Naive thymus-derived CD8-positive, alpha-beta T cell (primary cell): ENCODE results near the gene ARHGEF38. TPM values are rescaled to one million over a fixed set of nuclear protein-coding genes. Genes with fewer than 3 reads are reported as not detected.

ENCODE experiments used
- ATAC-seq, 2 donors: fragments of 150-1000 bp; cut with Tn5 transposase in 1 of 2; sonication (Bioruptor Pico), chemical (Tn5 transposase) in 1 of 2; 1 replicate in 1 of 2; 2 replicates in 1 of 2; pipeline ENCODE4 v1.10.0; 2021; ENCODE audit warnings: mild to moderate bottlenecking in 2 of 2, moderate library complexity in 2 of 2
- POLR2A ChIA-PET: fragments of 350-600 bp; sonication (Branson Sonifier 250); formaldehyde crosslinking; loops from one replicate; lab custom pipeline; 2021; ENCODE audit warnings: antibody characterized with exemption; lab: Charles Lee
- DNase-seq, 10 donors: peaks; one replicate each; pipeline versions ENCODE4 v3.0.0 to v3.0.0-alpha.2; 2020 to 2022
- H3K27ac Mint-ChIP-seq, 10 donors: one replicate each; pipeline ENCODE4 v1.8.0; 2020 to 2022; ENCODE audit warnings: mild to moderate bottlenecking in 10 of 10, mixed read lengths in 10 of 10, moderate library complexity in 4 of 10, inconsistent platforms in 1 of 10
- H3K27me3 Mint-ChIP-seq, 5 donors: one replicate each; pipeline ENCODE4 v1.8.0; 2021 to 2022; ENCODE audit warnings: mixed read lengths in 5 of 5
- H3K36me3 Mint-ChIP-seq, 3 donors: one replicate each; pipeline ENCODE4 v1.8.0; 2020 to 2022; ENCODE audit warnings: mixed read lengths in 3 of 3, mild to moderate bottlenecking in 2 of 3, inconsistent platforms in 1 of 3
- H3K4me1 Mint-ChIP-seq, 4 donors: one replicate each; pipeline ENCODE4 v1.8.0; 2021 to 2022; ENCODE audit warnings: mixed read lengths in 4 of 4
- H3K4me3 Mint-ChIP-seq, 10 donors: one replicate each; pipeline ENCODE4 v1.8.0; 2020 to 2022; ENCODE audit warnings: mild to moderate bottlenecking in 10 of 10, mixed read lengths in 10 of 10, moderate library complexity in 6 of 10, inconsistent platforms in 1 of 10
- H3K9me3 Mint-ChIP-seq, 9 donors: one replicate each; pipeline ENCODE4 v1.8.0; 2020 to 2022; ENCODE audit warnings: mixed read lengths in 9 of 9, mild to moderate bottlenecking in 3 of 9, inconsistent platforms in 1 of 9, moderate library complexity in 1 of 9
- polyA plus RNA-seq, 3 donors: library from polyadenylated mRNA; unstranded; fragments of 300-500 nt; fragmentation: Illumina TruSeq; gene quantifications; one replicate each; pipeline ENCODE4 v1.2.3, GENCODE V29; 2021
- total RNA-seq, 8 experiments: library from RNA in 2 of 8; stranded (reverse) in 2 of 8; gene quantifications; one replicate each; pipeline ENCODE4 v1.2.3 and lab custom pipeline; 2021 to 2026

Gene ARHGEF38
- total and polyA plus RNA-seq, 5 experiments from 2014 or later, result not detected

GRCh38 chr4:105569057-105569865 is 16.8 kb downstream of the ARHGEF38 start:
- POLR2A ChIA-PET, result no interaction called here
- no peak for ATAC-seq

GRCh38 chr4:105569866-105570236 is 17.4 kb downstream of the ARHGEF38 start:
- POLR2A ChIA-PET, result no interaction called here
- Mint-ChIP-seq H3K4me3 (no peak overlapping the region), H3K27me3 (peaks cover 0 to 11% (median 1%) of the 10 kb centered on the region in 5 donors), H3K4me1 (no peaks in the 10 kb centered on the region), H3K9me3 (peaks cover 0 to 3% (median 0%) of the 10 kb centered on the region in 9 donors), H3K27ac (no peak overlapping the region), H3K36me3 (no peaks in the 10 kb centered on the region)
- DNase-seq (no peak), ATAC-seq (no peak)

More at GRCh38 chr4:105569057-105569865, 16.8 kb downstream of the ARHGEF38 start:
- Mint-ChIP-seq H3K27ac (no peak overlapping the region), H3K27me3 (peaks cover 0 to 11% (median 1%) of the 10 kb centered on the region in 5 donors), H3K4me1 (no peaks in the 10 kb centered on the region), H3K9me3 (peaks cover 0 to 3% (median 0%) of the 10 kb centered on the region in 9 donors), H3K4me3 (no peak overlapping the region), H3K36me3 (no peaks in the 10 kb centered on the region)
- DNase-seq, result no peak

DNA sequence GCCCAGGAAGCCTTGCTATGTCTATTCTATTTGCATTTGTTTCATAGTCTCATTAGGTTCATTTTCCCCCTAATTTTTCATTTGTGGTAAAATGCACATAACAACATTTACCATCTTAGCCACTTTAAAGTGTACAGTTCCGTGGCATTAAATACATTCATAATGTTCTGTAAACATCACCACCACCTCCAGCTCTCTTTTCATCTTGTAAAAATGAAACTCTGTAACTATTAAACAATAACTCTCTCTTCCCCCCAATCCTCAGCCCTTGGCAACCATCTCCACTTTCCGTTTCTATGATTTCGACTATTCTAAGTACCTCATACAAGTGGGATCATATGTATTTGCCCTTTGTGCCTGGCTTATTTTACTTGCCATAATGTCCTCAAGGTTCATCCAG is 19.9 kb downstream of the ARHGEF38 start:
- Mint-ChIP-seq H3K36me3 (no peaks in the 10 kb centered on the region), H3K4me3 (no peak overlapping the region), H3K27me3 (peaks cover 2 to 17% (median 5%) of the 10 kb centered on the region in 5 donors), H3K4me1 (no peaks in the 10 kb centered on the region), H3K9me3 (peaks cover 0 to 3% (median 0%) of the 10 kb centered on the region in 9 donors), H3K27ac (no peak overlapping the region)
- DNase-seq (no peak), ATAC-seq (no peak)
- POLR2A ChIA-PET, result no interaction called here

DNA sequence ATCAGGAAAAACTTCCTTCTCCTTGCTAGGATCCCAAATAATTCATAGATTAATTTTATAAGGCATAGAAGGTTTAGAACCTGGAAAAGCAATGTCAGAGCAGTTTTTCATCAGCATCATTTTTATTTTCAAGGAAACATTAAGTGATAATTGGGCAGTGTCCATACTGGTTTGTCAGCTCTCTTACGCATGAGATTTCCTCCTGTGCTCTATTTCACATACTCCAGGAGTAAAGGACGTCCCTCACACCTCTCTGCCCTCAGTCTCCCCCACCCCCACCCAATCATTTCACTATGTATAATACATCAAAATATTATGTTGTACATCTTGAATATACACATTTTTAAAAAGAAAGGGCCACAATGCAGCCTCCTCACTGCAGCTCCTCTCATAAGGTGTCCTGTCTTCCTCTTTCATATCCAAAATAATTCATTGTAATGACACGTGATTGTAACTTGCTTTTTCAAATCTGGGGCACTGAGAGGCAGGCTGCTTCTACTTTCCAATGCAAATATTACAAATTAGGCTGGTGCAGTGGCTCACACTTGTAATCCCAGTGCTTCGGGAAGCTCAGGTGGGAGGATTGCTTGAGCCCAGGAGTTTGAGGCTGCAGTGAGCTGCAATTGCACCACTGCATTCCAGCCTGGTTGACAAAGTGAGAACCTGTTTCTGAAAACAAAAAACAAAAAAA is 34.4 kb downstream of the ARHGEF38 start:
- no peaks in the 10 kb centered on the region for H3K9me3 Mint-ChIP-seq
- H3K4me1 Mint-ChIP-seq, result peaks cover 0 to 2% (median 0%) of the 10 kb centered on the region in 4 donors
- H3K36me3 Mint-ChIP-seq, result no peaks in the 10 kb centered on the region
- ATAC-seq, result no peak
- POLR2A ChIA-PET, result no interaction called here
- peaks cover 6 to 33% (median 19%) of the 10 kb centered on the region in 5 donors for H3K27me3 Mint-ChIP-seq
- no peak for DNase-seq
- no peak overlapping the region for H3K27ac Mint-ChIP-seq
- no peak overlapping the region for H3K4me3 Mint-ChIP-seq

GRCh38 chr4:105587841-105588240 is 35.4 kb downstream of the ARHGEF38 start:
- POLR2A ChIA-PET, result no interaction called here
- Mint-ChIP-seq H3K4me3 (no peak overlapping the region), H3K27me3 (peaks cover 10 to 40% (median 25%) of the 10 kb centered on the region in 5 donors)

DNA sequence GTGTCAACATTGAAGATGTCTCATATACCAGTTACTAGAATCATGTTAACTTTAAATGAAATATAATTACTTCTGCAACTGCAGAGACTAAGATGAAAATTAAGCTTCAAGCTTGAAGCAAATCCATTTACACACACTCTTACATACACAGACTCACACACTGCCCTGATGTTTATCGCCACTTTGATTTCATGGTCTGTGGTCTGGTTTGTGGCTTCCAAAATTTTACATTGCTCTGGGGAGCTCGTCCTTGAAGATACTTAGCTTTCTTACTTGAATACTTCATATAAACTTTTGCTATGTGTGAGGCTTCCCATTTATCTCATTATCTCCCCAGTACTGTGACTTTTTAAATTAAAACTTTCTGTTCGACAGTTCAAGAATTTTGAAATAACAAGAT is 35.8 kb downstream of the ARHGEF38 start:
- peaks cover 0 to 2% (median 0%) of the 10 kb centered on the region in 4 donors for H3K4me1 Mint-ChIP-seq
- no peak overlapping the region for H3K27ac Mint-ChIP-seq
- no peak for DNase-seq

More at GRCh38 chr4:105587841-105588240, 35.4 kb downstream of the ARHGEF38 start:
- H3K9me3 Mint-ChIP-seq, result no peaks in the 10 kb centered on the region
- H3K27ac Mint-ChIP-seq, result no peak overlapping the region
- no peaks in the 10 kb centered on the region for H3K36me3 Mint-ChIP-seq
- ATAC-seq, result no peak
- DNase-seq, result no peak
- H3K4me1 Mint-ChIP-seq, result peaks cover 0 to 2% (median 0%) of the 10 kb centered on the region in 4 donors

DNA sequence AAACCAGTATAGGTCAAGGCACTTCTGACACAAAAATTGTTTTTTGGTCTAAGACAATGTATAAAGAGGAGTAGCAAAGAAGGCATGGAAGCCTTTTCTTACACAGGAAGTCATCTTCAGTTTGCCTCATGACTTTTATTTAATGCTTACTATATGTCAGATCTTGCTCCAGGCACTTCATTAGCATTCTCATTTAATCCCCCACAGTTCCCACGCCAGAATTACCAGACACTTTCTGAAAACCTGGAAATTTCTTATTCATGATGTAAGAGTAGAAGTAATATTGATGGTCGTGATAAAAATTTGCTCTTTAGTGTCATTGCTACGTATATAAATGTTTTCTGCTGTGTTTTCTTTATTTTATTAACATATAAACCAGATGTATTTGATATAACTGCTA is 39.2 kb downstream of the ARHGEF38 start:
- DNase-seq (no peak), ATAC-seq (no peak)
- Mint-ChIP-seq H3K4me1 (peaks cover 0 to 2% (median 0%) of the 10 kb centered on the region in 4 donors), H3K27ac (no peak overlapping the region), H3K36me3 (no peaks in the 10 kb centered on the region), H3K4me3 (no peak overlapping the region), H3K9me3 (no peaks in the 10 kb centered on the region), H3K27me3 (peaks cover 11 to 44% (median 20%) of the 10 kb centered on the region in 5 donors)
- POLR2A ChIA-PET, result no interaction called here

More for the DNA sequence above, 35.8 kb downstream of the ARHGEF38 start:
- ATAC-seq, result no peak
- POLR2A ChIA-PET, result no interaction called here
- H3K27me3 Mint-ChIP-seq, result peaks cover 11 to 38% (median 26%) of the 10 kb centered on the region in 5 donors
- H3K9me3 Mint-ChIP-seq, result no peaks in the 10 kb centered on the region
- no peak overlapping the region for H3K4me3 Mint-ChIP-seq
- H3K36me3 Mint-ChIP-seq, result no peaks in the 10 kb centered on the region

DNA sequence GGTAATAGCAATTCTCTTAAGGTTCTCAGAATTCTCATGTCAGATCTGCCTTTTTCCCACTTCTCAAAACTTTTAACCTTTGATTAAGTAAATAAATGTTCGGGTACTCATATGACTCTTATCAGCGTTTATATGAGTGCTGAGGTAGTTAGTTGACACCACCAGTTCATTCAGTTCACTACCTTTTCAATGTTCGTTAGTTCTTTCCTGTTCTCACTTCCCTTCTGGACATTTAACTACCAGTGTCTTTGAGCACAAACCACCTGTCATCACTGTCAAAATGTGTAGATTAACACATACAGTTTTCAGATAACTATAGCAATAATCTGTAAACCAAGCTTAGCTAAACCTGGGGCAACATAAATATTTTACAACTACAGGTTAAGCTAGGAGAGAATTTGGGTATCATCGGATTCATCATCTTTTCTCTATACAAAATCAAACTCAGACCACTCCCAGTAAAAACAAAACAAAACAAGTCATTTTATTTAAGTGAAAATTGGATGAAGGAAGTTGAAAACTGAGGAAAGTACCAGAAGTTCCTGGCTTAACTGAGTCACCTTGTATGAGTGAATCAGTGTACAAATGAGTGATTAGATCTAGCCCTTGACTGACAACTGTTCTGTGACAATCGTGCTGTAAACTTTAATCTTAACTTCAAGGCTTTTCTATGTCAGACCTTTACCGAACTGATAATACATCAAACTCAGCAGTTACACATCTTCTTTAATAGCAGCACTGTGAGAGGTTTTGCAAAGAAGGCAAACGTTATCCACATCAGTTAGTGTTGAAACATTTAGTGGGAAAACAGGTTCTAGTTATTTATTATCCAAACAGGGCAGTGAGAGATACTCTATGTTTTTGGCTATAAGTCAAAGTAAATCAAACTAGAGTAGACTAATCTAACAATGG is 41.9 kb downstream of the ARHGEF38 start:
- H3K9me3 Mint-ChIP-seq, result no peaks in the 10 kb centered on the region
- no peak overlapping the region for H3K4me3 Mint-ChIP-seq
- POLR2A ChIA-PET, result no interaction called here

DNA sequence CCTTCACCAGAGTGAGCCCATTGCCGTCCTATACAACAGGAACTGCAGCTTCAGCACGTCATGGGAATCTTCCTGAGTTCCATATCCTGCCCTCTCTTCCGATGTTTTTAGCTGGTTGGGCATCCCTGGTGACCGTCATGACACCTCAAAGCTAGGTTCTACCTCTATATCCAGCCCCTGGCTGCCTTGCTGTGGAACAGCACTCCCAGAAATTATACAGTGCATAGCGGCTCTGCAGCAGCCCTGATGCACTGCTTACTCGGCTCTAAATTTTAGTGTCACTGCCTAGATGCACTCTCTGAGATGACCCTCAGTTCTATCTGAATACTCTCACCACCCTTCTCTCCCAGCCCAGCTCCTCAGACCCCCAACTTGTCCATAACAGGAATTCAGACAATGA is 44.3 kb downstream of the ARHGEF38 start:
- Mint-ChIP-seq H3K4me3 (no peak overlapping the region), H3K27ac (no peak overlapping the region), H3K27me3 (peaks cover 9 to 42% (median 16%) of the 10 kb centered on the region in 5 donors), H3K4me1 (no peaks in the 10 kb centered on the region), H3K36me3 (no peaks in the 10 kb centered on the region), H3K9me3 (no peaks in the 10 kb centered on the region)
- no peak for DNase-seq
- POLR2A ChIA-PET, result no interaction called here
- ATAC-seq, result no peak

More for the DNA sequence above, 41.9 kb downstream of the ARHGEF38 start:
- Mint-ChIP-seq H3K4me1 (no peaks in the 10 kb centered on the region), H3K27ac (no peak overlapping the region), H3K27me3 (peaks cover 13 to 48% (median 16%) of the 10 kb centered on the region in 5 donors), H3K36me3 (no peaks in the 10 kb centered on the region)
- DNase-seq (no peak), ATAC-seq (no peak)

DNA sequence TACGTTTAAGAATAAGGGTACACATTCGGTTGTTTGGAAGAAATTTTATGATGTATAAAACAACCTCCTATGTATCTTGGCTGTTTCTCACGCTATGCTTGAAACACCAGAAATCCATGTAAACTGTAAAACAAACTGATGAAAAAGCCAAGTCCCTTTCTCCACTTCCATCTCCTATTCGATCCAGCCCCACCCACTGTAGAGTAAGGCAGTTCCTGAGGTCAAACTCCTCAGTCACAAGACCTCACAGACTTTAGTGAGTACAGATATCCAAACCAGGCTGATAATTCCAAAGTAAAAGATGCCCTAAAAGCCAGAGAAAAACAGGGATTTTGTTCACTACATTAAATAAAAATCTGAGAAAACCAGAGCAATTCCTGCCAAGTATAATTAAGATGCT is 45.6 kb downstream of the ARHGEF38 start:
- POLR2A ChIA-PET, result no interaction called here
- no peak overlapping the region for H3K27ac Mint-ChIP-seq
- no peaks in the 10 kb centered on the region for H3K4me1 Mint-ChIP-seq
- no peaks in the 10 kb centered on the region for H3K36me3 Mint-ChIP-seq
- peaks cover 3 to 28% (median 7%) of the 10 kb centered on the region in 5 donors for H3K27me3 Mint-ChIP-seq
- no peaks in the 10 kb centered on the region for H3K9me3 Mint-ChIP-seq
- DNase-seq (no peak), ATAC-seq (no peak)
- no peak overlapping the region for H3K4me3 Mint-ChIP-seq

- Mint-ChIP-seq H3K27me3 (peaks cover 3 to 24% (median 9%) of the 10 kb centered on the region in 5 donors), H3K9me3 (no peaks in the 10 kb centered on the region), H3K36me3 (no peaks in the 10 kb centered on the region), H3K4me1 (no peaks in the 10 kb centered on the region), H3K4me3 (no peak overlapping the region), H3K27ac (no peak overlapping the region)
- DNase-seq (no peak), ATAC-seq (no peak)
- POLR2A ChIA-PET, result no interaction called here
Measured at GRCh38 chr4:105598787-105599186, 46.4 kb downstream of the ARHGEF38 start.

DNA sequence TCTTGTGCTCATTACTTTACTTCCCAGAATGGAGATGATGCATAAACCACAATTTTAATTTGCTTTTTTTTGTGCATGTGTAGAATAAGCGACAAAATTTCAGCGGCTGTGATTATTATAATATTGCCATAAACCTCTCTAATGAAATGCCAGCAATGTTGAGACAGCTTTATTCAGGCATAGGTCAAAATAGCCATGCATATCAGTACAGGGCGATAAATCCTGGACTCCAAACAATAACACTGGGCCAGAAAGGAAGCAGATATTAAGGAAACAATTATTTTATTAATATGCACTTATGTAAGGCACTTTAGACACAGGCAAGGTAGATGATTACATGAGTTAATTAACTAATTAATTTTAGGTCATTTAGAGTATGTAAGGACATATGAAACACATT is 47.1 kb downstream of the ARHGEF38 start:
- no peaks in the 10 kb centered on the region for H3K36me3 Mint-ChIP-seq
- H3K4me1 Mint-ChIP-seq, result no peaks in the 10 kb centered on the region
- H3K4me3 Mint-ChIP-seq, result no peak overlapping the region
- ATAC-seq (no peak), DNase-seq (no peak)
- H3K27me3 Mint-ChIP-seq, result peaks cover 3 to 17% (median 5%) of the 10 kb centered on the region in 5 donors
- no peak overlapping the region for H3K27ac Mint-ChIP-seq
- H3K9me3 Mint-ChIP-seq, result no peaks in the 10 kb centered on the region
- POLR2A ChIA-PET, result no interaction called here
